BE2C (cell line): ENCODE data around the gene PNMA6E.
"Not testable (repeated sequence)": the region's sequence is repeated elsewhere in the genome, so short reads cannot be mapped to it uniquely, and the experiment has no call there.

Experiments used
- DNase-seq: peaks from one replicate; pipeline ENCODE4 v3.0.0-alpha.2; 2020
- H3K27me3 ChIP-seq: fragments of 250-450 bp; sonication (Bioruptor Pico); 2 replicates; pipeline ENCODE4 v1.5.1; 2020; ENCODE audit warnings: mild to moderate bottlenecking
- H3K36me3 ChIP-seq: fragments of 250-450 bp; sonication (Bioruptor Pico); 2 replicates; pipeline ENCODE4 v1.5.1; 2020; ENCODE audit warnings: mild to moderate bottlenecking
- H3K4me1 ChIP-seq: fragments of 250-450 bp; sonication (Bioruptor Pico); 2 replicates; pipeline ENCODE4 v1.5.1; 2020
- H3K4me3 ChIP-seq: 2 replicates; pipeline ENCODE4 v1.5.1; 2011; ENCODE audit warnings: low read depth, low read length
- H3K9me3 ChIP-seq: fragments of 250-450 bp; sonication (Bioruptor Pico); 2 replicates; pipeline ENCODE4 v1.5.1; 2020
- CTCF ChIP-seq: IDR thresholded peaks from 2 replicates; pipeline ENCODE4 v1.5.1; 2012; ENCODE audit warnings: mild to moderate bottlenecking, low read depth, low read length

PNMA6E gene

DNA sequence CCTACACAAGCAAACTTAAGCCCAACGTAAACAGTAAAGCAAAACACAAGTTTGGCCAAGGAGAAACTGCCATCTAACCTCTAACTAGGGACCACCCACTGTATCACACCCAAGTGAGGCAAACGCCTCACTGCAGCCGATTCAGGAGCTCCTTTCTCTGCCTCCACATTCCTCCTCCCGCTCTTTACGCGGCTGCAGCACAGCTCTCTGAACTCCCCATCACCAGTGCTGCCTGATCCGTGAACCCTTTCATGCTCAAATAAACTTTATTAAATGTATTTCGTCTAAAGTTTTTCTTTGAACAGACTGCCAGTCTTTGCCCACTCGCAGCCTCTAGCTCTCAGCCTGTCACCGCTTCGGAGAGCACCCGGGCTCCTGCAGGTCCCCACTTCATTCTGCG is 6.5 kb downstream of the PNMA6E start:
- DNase-seq: no peak
- Histone ChIP-seq H3K36me3 (no peaks in the 10 kb centered on the region), H3K9me3 (no peaks in the 10 kb centered on the region), H3K27me3 (no peaks in the 10 kb centered on the region), H3K4me1 (no peaks in the 10 kb centered on the region), H3K4me3 (no peak overlapping the region)
- no peak for TF ChIP-seq CTCF

- Histone ChIP-seq H3K27me3 (no peaks in the 10 kb centered on the region), H3K9me3 (no peaks in the 10 kb centered on the region), H3K4me1 (no peaks in the 10 kb centered on the region), H3K36me3 (no peaks in the 10 kb centered on the region), H3K4me3 (no peak overlapping the region)
- DNase-seq: no peak
- no peak for TF ChIP-seq CTCF
Measured at GRCh38 chrX:153392642-153393321, 8.4 kb downstream of the PNMA6E start.

GRCh38 chrX:153389460-153389768 is 11.7 kb downstream of the PNMA6E start:
- not testable (repeated sequence) for H3K4me3 ChIP-seq, H3K9me3 ChIP-seq, DNase-seq, H3K27me3 ChIP-seq, H3K36me3 ChIP-seq, H3K4me1 ChIP-seq

DNA sequence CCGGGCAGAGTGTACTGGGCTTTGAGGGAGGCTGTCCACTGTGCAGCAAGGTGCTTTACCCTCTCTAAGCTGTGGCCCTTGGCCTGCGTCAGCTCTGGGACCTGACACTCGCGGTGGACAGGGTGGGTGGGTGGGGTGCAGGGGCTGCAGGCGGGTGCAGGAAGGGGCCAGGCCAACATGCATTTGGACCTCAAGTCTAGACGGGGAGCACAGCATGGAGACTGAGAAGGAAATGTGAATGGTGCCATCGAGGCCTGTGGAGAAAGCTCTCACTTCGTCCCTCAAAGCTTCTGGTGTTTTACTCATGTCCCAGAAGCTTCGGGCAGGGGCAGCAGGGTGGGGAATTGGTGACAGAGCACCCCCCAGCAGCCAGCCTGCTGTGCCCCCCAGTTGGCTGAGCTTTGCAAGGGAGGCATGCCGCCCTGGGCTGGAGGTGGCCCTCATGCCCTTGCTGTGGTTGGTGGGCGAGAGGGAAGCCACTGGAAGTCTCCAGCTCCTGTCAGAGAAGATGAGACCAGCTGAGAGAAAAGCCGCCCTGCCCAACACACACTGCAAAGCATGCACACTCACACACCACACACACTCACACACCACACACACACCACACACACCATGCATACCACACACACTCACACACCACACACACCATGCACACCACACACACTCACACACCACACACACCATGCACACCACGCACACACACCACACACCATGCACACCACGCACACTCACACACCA is 12.3 kb downstream of the PNMA6E start:
- H3K9me3 ChIP-seq: no peaks in the 10 kb centered on the region
- H3K4me3 ChIP-seq: no peak overlapping the region
- H3K4me1 ChIP-seq: no peaks in the 10 kb centered on the region
- DNase-seq: no peak
- TF ChIP-seq CTCF: no peak
- no peaks in the 10 kb centered on the region for H3K36me3 ChIP-seq
- no peaks in the 10 kb centered on the region for H3K27me3 ChIP-seq

GRCh38 chrX:153387987-153388721 is 13.0 kb downstream of the PNMA6E start:
- Histone ChIP-seq H3K27me3 (no peaks in the 10 kb centered on the region), H3K4me3 (no peak overlapping the region), H3K9me3 (no peaks in the 10 kb centered on the region), H3K4me1 (no peaks in the 10 kb centered on the region), H3K36me3 (no peaks in the 10 kb centered on the region)
- DNase-seq: no peak
- TF ChIP-seq CTCF: no peak

GRCh38 chrX:153387345-153387744 is 13.8 kb downstream of the PNMA6E start:
- H3K27me3 ChIP-seq: no peaks in the 10 kb centered on the region
- no peak for DNase-seq
- no peak for TF ChIP-seq CTCF
- no peaks in the 10 kb centered on the region for H3K9me3 ChIP-seq
- H3K4me1 ChIP-seq: no peaks in the 10 kb centered on the region
- H3K36me3 ChIP-seq: no peaks in the 10 kb centered on the region
- no peak overlapping the region for H3K4me3 ChIP-seq
